Thoracic aorta (tissue), 2 donors: ENCODE measurements around the gene KRTAP2-2. TPM values are rescaled to one million over a fixed set of nuclear protein-coding genes. Genes with fewer than 3 reads are reported as not detected.

ENCODE experiments used
- ATAC-seq: fragments of 150-250 bp; one replicate; pipeline ENCODE4 v1.8.0; 2017; ENCODE audit warnings: low read depth; ENCODE audit not compliant: insufficient number of reproducible peaks, low FRiP score
- DNase-seq: peaks from one replicate; pipeline ENCODE4 v3.0.0-alpha.2; 2020; ENCODE audit warnings: low spot score
- H3K27ac ChIP-seq, 2 donors: fragments of 200-600 bp; sonication (generic); 1 replicate in 1 of 2; 2 replicates in 1 of 2; pipeline ENCODE4 v1.5.1; 2016; ENCODE audit warnings: mild to moderate bottlenecking in 2 of 2, moderate library complexity in 2 of 2
- H3K27me3 ChIP-seq: fragments of 200-600 bp; sonication (generic); replicated peaks from 2 replicates; pipeline ENCODE4 v1.6.0; 2016; ENCODE audit warnings: mild to moderate bottlenecking; ENCODE audit not compliant: insufficient read depth
- H3K36me3 ChIP-seq: fragments of 200-600 bp; sonication (generic); one replicate; pipeline ENCODE4 v1.5.1; 2016
- H3K4me1 ChIP-seq, 2 donors: fragments of 200-600 bp; sonication (generic); 1 replicate in 1 of 2; 2 replicates in 1 of 2; pipeline versions ENCODE4 v1.5.1 to v1.6.0; 2016; ENCODE audit warnings: low read depth in 2 of 2, mild to moderate bottlenecking in 1 of 2; ENCODE audit not compliant: control insufficient read depth in 1 of 2
- H3K4me3 ChIP-seq: fragments of 200-600 bp; sonication (generic); 2 replicates; pipeline ENCODE4 v1.5.1; 2016; ENCODE audit warnings: mild to moderate bottlenecking
- H3K9me3 ChIP-seq: fragments of 200-600 bp; sonication (generic); 2 replicates; pipeline ENCODE4 v1.5.1; 2016
- CTCF ChIP-seq: fragments of 200-600 bp; sonication (generic); IDR thresholded peaks from one replicate; pipeline ENCODE4 v1.5.1; 2019; ENCODE audit warnings: antibody characterized with exemption
- total RNA-seq, 2 donors: library from RNA; depleted of rRNA; stranded (reverse); fragments of >200 nt; gene quantifications; one replicate each; pipeline versions ENCODE4 v1.1.0 to v1.2.3, GENCODE V29; 2016

The KRTAP2-2 gene
- total RNA-seq, 2 donors from 2014 or later = not detected

- Histone ChIP-seq H3K9me3 (no peaks in the 10 kb centered on the region), H3K27me3 (no peaks in the 10 kb centered on the region), H3K36me3 (no peaks in the 10 kb centered on the region), H3K4me1 (no peaks in the 10 kb centered on the region), H3K27ac (no peak overlapping the region), H3K4me3 (no peak overlapping the region)
- DNase-seq (no peak), ATAC-seq (no peak)
- no peak for TF ChIP-seq CTCF
Measured at GRCh38 chr17:41024697-41025096, 30.3 kb downstream of the KRTAP2-2 start.

- TF ChIP-seq CTCF = no peak
- Histone ChIP-seq H3K4me3 (no peak overlapping the region), H3K27ac (no peak overlapping the region), H3K27me3 (no peaks in the 10 kb centered on the region), H3K36me3 (no peaks in the 10 kb centered on the region), H3K9me3 (no peaks in the 10 kb centered on the region), H3K4me1 (no peaks in the 10 kb centered on the region)
- ATAC-seq = no peak
- DNase-seq = no peak
Measured at GRCh38 chr17:41020336-41020735, 34.7 kb downstream of the KRTAP2-2 start.

- Histone ChIP-seq H3K4me3 (no peak overlapping the region), H3K27ac (no peak overlapping the region), H3K9me3 (no peaks in the 10 kb centered on the region), H3K4me1 (no peaks in the 10 kb centered on the region), H3K27me3 (no peaks in the 10 kb centered on the region), H3K36me3 (no peaks in the 10 kb centered on the region)
- no peak for ATAC-seq
- no peak for TF ChIP-seq CTCF
- DNase-seq = no peak
Measured at GRCh38 chr17:41019415-41019814, 35.6 kb downstream of the KRTAP2-2 start.

- TF ChIP-seq CTCF = no peak
- DNase-seq = no peak
- no peaks in the 10 kb centered on the region for H3K4me1 ChIP-seq
- no peak for ATAC-seq
- no peaks in the 10 kb centered on the region for H3K9me3 ChIP-seq
- no peaks in the 10 kb centered on the region for H3K27me3 ChIP-seq
- H3K36me3 ChIP-seq = no peaks in the 10 kb centered on the region
- no peak overlapping the region for H3K4me3 ChIP-seq
- H3K27ac ChIP-seq = no peak overlapping the region
Measured at GRCh38 chr17:41018541-41018940, 36.5 kb downstream of the KRTAP2-2 start.

GRCh38 chr17:41016578-41017215 lies 38.3 kb downstream of the KRTAP2-2 start:
- Histone ChIP-seq H3K36me3 (no peaks in the 10 kb centered on the region), H3K4me3 (no peak overlapping the region), H3K27me3 (no peaks in the 10 kb centered on the region), H3K4me1 (no peaks in the 10 kb centered on the region), H3K9me3 (no peaks in the 10 kb centered on the region), H3K27ac (no peak overlapping the region)
- ATAC-seq (no peak), DNase-seq (no peak)
- TF ChIP-seq CTCF = no peak
